Psoas muscle (tissue), 8 donors: ENCODE measurements around the gene TSPAN6. TPM values are rescaled to one million over a fixed set of nuclear protein-coding genes. Genes with fewer than 3 reads are reported as not detected.

Experiments
- ATAC-seq, 4 donors: fragments of 200-7000 bp; cut with Tn5 transposase; one replicate each; pipeline ENCODE4 v1.9.1; 2020; ENCODE audit warnings: moderate library complexity in 3 of 4, mild to moderate bottlenecking in 2 of 4
- DNase-seq, 2 donors: peaks; one replicate each; pipeline ENCODE4 v3.0.0-alpha.2; 2020
- H3K27ac ChIP-seq: fragments of 200-600 bp; one replicate; pipeline ENCODE4 v1.8.0; 2022
- H3K27me3 ChIP-seq, 3 donors: fragments of 200-600 bp in 1 of 3; one replicate each; pipeline versions ENCODE4 v1.6.1 to v1.8.0; 2013 to 2022; ENCODE audit warnings: low read length in 2 of 3, mild to moderate bottlenecking in 2 of 3, moderate library complexity in 1 of 3; ENCODE audit not compliant: insufficient read depth in 3 of 3
- H3K36me3 ChIP-seq, 2 donors: fragments of 200-600 bp in 1 of 2; one replicate each; pipeline versions ENCODE4 v1.6.1 to v1.8.0; 2013 to 2022; ENCODE audit warnings: low read depth in 1 of 2, mild to moderate bottlenecking in 1 of 2, moderate library complexity in 1 of 2; ENCODE audit not compliant: insufficient read depth in 1 of 2
- H3K4me1 ChIP-seq: fragments of 200-600 bp; one replicate; pipeline ENCODE4 v1.8.0; 2022
- H3K4me3 ChIP-seq: fragments of 200-600 bp; one replicate; pipeline ENCODE4 v1.8.0; 2022; ENCODE audit warnings: mild to moderate bottlenecking
- H3K9me3 ChIP-seq: fragments of 200-600 bp; one replicate; pipeline ENCODE4 v1.8.0; 2022
- CTCF ChIP-seq: fragments of 200-600 bp; IDR thresholded peaks from one replicate; pipeline ENCODE4 v1.8.0; 2022; ENCODE audit warnings: antibody characterized with exemption
- WGBS, 3 donors: extraction: QIAGEN DNeasy Blood & Tissue Kit; methylation state at CpG; one replicate each; pipeline versions ENCODE4 v1.1.6 to v1.1.7; 2013; 5-methylcytosine and 5-hydroxymethylcytosine counted together
- intact Hi-C, 2 donors: fragments of 100-400 bp; cut with DNase I; formaldehyde crosslinking; loops; one replicate each; pipeline versions ENCODE4 v1.11.0 to v1.14.2; 2022
- polyA plus RNA-seq, 3 donors: library from polyadenylated mRNA; stranded (reverse); fragments of 200-250 nt; gene quantifications; one replicate each; pipeline ENCODE4 v1.2.3, GENCODE V29; 2013
- total RNA-seq, 4 donors: library from RNA; stranded (reverse); fragmentation: NEBNext Ultra II Directional in 2 of 4; extraction: Animal tissue kit (Norgen Biotek cat#: 25700) in 2 of 4; gene quantifications; one replicate each; pipeline versions ENCODE4 v1.2.1 to v1.2.4, GENCODE V29; 2021 to 2023
- donor health status: healthy with polysubstance abuse.
- donor health status: DM: no; HTN: no; CAD: no; lungs with moderate emphysema.
- donor health status: Bipolar disorder and iron deficiency.
- donor health status: healthy.
- donor health status: DM: yes; HTN: yes; CAD: no.
- donor health status: DM: no; HTN: no; CAD: no.
- donor health status: DM: no; HTN: no; CAD: no.
- donor health status: DM: yes; HTN: yes; CAD: no.

TSPAN6 gene
- total and polyA plus RNA-seq, 7 donors = 2.1 to 4.3 (median 3.3) TPM

- ATAC-seq (no peak), DNase-seq (no peak)
- TF ChIP-seq CTCF = no peak
- intact Hi-C loops = no loop called here
- H3K27ac ChIP-seq = no peak overlapping the region
- H3K4me3 ChIP-seq = no peak overlapping the region
- H3K36me3 ChIP-seq = no peaks in the 10 kb centered on the region
- peaks cover 0 to 40% (median 0%) of the 10 kb centered on the region in 3 donors for H3K27me3 ChIP-seq
- 37 to 72% (median 71%) methylated on average over 3 of the region's 3 CpGs for WGBS, 3 donors
- no peaks in the 10 kb centered on the region for H3K4me1 ChIP-seq
- no peaks in the 10 kb centered on the region for H3K9me3 ChIP-seq
Measured at GRCh38 chrX:100642290-100642689, 5.7 kb upstream of the TSPAN6 start.

GRCh38 chrX:100635989-100636320, 651 bp downstream of the TSPAN6 start:
- DNase-seq (no peak), ATAC-seq (peak in 3 of 4 donors; percentile 7 to 52 (median 19))
- Histone ChIP-seq H3K36me3 (peaks cover 0 to 17% of the 10 kb centered on the region in 2 donors), H3K4me3 (peak overlapping the region; percentile 77), H3K27me3 (peaks cover 0 to 20% (median 0%) of the 10 kb centered on the region in 3 donors), H3K9me3 (no peaks in the 10 kb centered on the region), H3K27ac (peak overlapping the region; percentile 46), H3K4me1 (no peaks in the 10 kb centered on the region)
- intact Hi-C loops = loop anchor here in 1 of 2 donors (5.0 kb wide), 1 partner anchor 124 kb away; no protein-coding TSS in a partner anchor
- WGBS, 3 donors = 9 to 33% (median 22%) methylated on average over 5 to 8 of the region's 8 CpGs
- TF ChIP-seq CTCF = no peak

- Histone ChIP-seq H3K27me3 (peaks cover 0 to 16% (median 0%) of the 10 kb centered on the region in 3 donors), H3K9me3 (no peaks in the 10 kb centered on the region), H3K36me3 (peaks cover 0 to 24% of the 10 kb centered on the region in 2 donors), H3K27ac (no peak overlapping the region), H3K4me1 (no peaks in the 10 kb centered on the region), H3K4me3 (no peak overlapping the region)
- no peak for TF ChIP-seq CTCF
- ATAC-seq (no peak), DNase-seq (no peak)
- WGBS, 3 donors = 51 to 63% (median 58%) methylated on average over 5 of the region's 5 CpGs
- intact Hi-C loops = loop anchor here in 1 of 2 donors (5.0 kb wide), 1 partner anchor 123 kb away; no protein-coding TSS in a partner anchor
Measured at GRCh38 chrX:100635040-100635439, 1.6 kb downstream of the TSPAN6 start.

GRCh38 chrX:100625985-100626491, 10.6 kb downstream of the TSPAN6 start:
- no peak for TF ChIP-seq CTCF
- intact Hi-C loops = no loop called here
- DNase-seq (no peak), ATAC-seq (no peak)
- 78 to 85% (median 82%) methylated on average over 5 of the region's 5 CpGs for WGBS, 3 donors
- Histone ChIP-seq H3K27ac (no peak overlapping the region), H3K4me3 (no peak overlapping the region), H3K27me3 (peaks cover 0 to 4% (median 0%) of the 10 kb centered on the region in 3 donors), H3K4me1 (no peaks in the 10 kb centered on the region), H3K9me3 (no peaks in the 10 kb centered on the region), H3K36me3 (peaks cover 0 to 9% of the 10 kb centered on the region in 2 donors)

- intact Hi-C loops = no loop called here
- Histone ChIP-seq H3K4me3 (no peak overlapping the region), H3K27ac (no peak overlapping the region), H3K27me3 (no peaks in the 10 kb centered on the region), H3K36me3 (no peaks in the 10 kb centered on the region), H3K4me1 (no peaks in the 10 kb centered on the region), H3K9me3 (no peaks in the 10 kb centered on the region)
- WGBS, 3 donors = 24 to 48% (median 29%) methylated on average over 4 of the region's 4 CpGs
- ATAC-seq (no peak), DNase-seq (no peak)
- no peak for TF ChIP-seq CTCF
Measured at GRCh38 chrX:100623001-100623400, 13.6 kb downstream of the TSPAN6 start.
